Right cardiac atrium (tissue), 5 donors: Measurements from ENCODE around the gene DRAM2. TPM values are rescaled to one million over a fixed set of nuclear protein-coding genes. Genes with fewer than 3 reads are reported as not detected.
"Not testable (repeated sequence)": the region's sequence is repeated elsewhere in the genome, so short reads cannot be mapped to it uniquely, and the experiment has no call there.

Source experiments
- ATAC-seq, 2 donors: fragments of 200-7000 bp; cut with Tn5 transposase; one replicate each; pipeline versions ENCODE4 v1.8.0 to v1.9.1; 2020; ENCODE audit warnings: moderate library complexity in 2 of 2, mild to moderate bottlenecking in 1 of 2
- DNase-seq, 3 donors: peaks; one replicate each; pipeline ENCODE4 v3.0.0-alpha.2; 2020
- H3K27ac ChIP-seq: one replicate; pipeline ENCODE4 v1.5.1; 2013; ENCODE audit warnings: mild to moderate bottlenecking, low read length, control low read depth, moderate library complexity
- H3K27me3 ChIP-seq: one replicate; pipeline ENCODE4 v1.6.1; 2013; ENCODE audit not compliant: control insufficient read depth, insufficient read depth
- H3K4me1 ChIP-seq: one replicate; pipeline ENCODE4 v1.6.1; 2013; ENCODE audit warnings: low read length; ENCODE audit not compliant: control insufficient read depth, insufficient read depth
- H3K4me3 ChIP-seq: one replicate; pipeline ENCODE4 v1.5.1; 2013; ENCODE audit warnings: low read length, control low read depth
- H3K9me3 ChIP-seq: one replicate; pipeline ENCODE4 v1.6.1; 2013; ENCODE audit warnings: low read length; ENCODE audit not compliant: control insufficient read depth
- WGBS: extraction: QIAGEN DNeasy Blood & Tissue Kit; methylation state at CpG from one replicate; pipeline ENCODE4 v1.1.7; 2013; 5-methylcytosine and 5-hydroxymethylcytosine counted together
- intact Hi-C, 4 donors: fragments of 100-400 bp; cut with DNase I; formaldehyde crosslinking; loops; one replicate each; pipeline versions ENCODE4 v1.11.0 to v1.14.0; 2022 to 2023
- polyA plus RNA-seq: library from polyadenylated mRNA; stranded (reverse); fragments of 200-250 nt; gene quantifications from one replicate; pipeline ENCODE4 v1.2.3, GENCODE V29; 2013
- total RNA-seq, 4 donors: library from RNA; stranded (reverse); fragmentation: NEBNext Ultra II Directional; extraction: Animal tissue kit (Norgen Biotek cat#: 25700); gene quantifications; one replicate each; pipeline ENCODE4 v1.2.1, GENCODE V29; 2021
- donor health status: healthy with polysubstance abuse.
- donor health status: DM: no; HTN: yes; CAD: no.
- donor health status: DM: no; HTN: no; CAD: no.
- donor health status: DM: no; HTN: yes; CAD: no; lungs with severe emphysema.
- donor health status: DM: yes; HTN: yes; CAD: no.

Gene DRAM2
- total and polyA plus RNA-seq, 5 donors, result 36.4 to 48.7 (median 37.9) TPM

DNA sequence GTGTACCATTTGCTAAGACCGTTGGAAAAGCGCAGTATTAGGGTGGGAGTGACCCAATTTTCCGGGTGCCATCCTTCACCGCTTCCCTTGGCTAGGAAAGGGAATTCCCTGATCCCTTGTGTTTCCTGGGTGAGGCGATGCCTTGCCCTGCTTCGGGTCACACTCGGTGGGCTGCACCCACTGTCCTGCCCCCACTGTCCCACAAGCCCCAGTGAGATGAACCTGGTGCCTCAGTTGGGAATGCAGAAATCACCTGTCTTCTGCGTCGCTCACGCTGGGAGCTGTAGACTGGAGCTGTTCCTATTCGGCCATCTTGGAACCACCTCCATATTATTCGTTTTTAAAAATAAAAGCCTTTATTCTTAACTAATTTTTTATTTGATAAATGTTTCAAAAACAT, 60.6 kb downstream of the DRAM2 start:
- H3K4me1 ChIP-seq, ATAC-seq, H3K9me3 ChIP-seq, H3K27me3 ChIP-seq, H3K27ac ChIP-seq, DNase-seq, intact Hi-C loops, H3K4me3 ChIP-seq: not testable (repeated sequence)
- WGBS, result 93% methylated on average over 12 of the region's 12 CpGs

- H3K4me3 ChIP-seq, H3K4me1 ChIP-seq, H3K27me3 ChIP-seq, H3K27ac ChIP-seq, intact Hi-C loops, DNase-seq, H3K9me3 ChIP-seq, ATAC-seq: not testable (repeated sequence)
- WGBS, result 88% methylated on average over 4 of the region's 4 CpGs
Observed at GRCh38 chr1:111077312-111077711, 62.6 kb downstream of the DRAM2 start.

Other genes with a start within 250 kb of the DRAM2 start
- gene LRIF1, start 176.2 kb downstream of the DRAM2 start, total RNA-seq, result 10 to 100 TPM; 13.4 to 17.2 (median 15.7) TPM
- gene LRIF1, start 176.2 kb downstream of the DRAM2 start, polyA plus RNA-seq, result 18.1 TPM
- gene CEPT1, start 130 bp upstream of the DRAM2 start, total RNA-seq, result 10 to 100 TPM; 17.8 to 20.2 (median 18.7) TPM
- gene CEPT1, start 130 bp upstream of the DRAM2 start, polyA plus RNA-seq, result 8.3 TPM
- 1 to 10 TPM; 2.1 to 4.5 (median 4.1) TPM for gene DENND2D, start 60.6 kb upstream of the DRAM2 start, total RNA-seq
- gene DENND2D, start 60.6 kb upstream of the DRAM2 start, polyA plus RNA-seq, result 2.1 TPM
- 10 to 100 TPM in 3 of 4 donors, 1 to 10 TPM in 1; 1.2 to 20.7 (median 14.7) TPM for gene CHI3L2, start 87.6 kb upstream of the DRAM2 start, total RNA-seq
- 6.2 TPM for gene CHI3L2, start 87.6 kb upstream of the DRAM2 start, polyA plus RNA-seq
- not detected for gene CHIA, start 150.8 kb upstream of the DRAM2 start, total RNA-seq
- 0.09 TPM for gene CHIA, start 150.8 kb upstream of the DRAM2 start, polyA plus RNA-seq